Neural cell (in vitro differentiated cells): ENCODE results near the gene ACAD10. TPM values are rescaled to one million over a fixed set of nuclear protein-coding genes. Genes with fewer than 3 reads are reported as not detected.

Experiments used
- H2AFZ ChIP-seq: fragments of 200-600, 300-800 bp; sonication (generic), shearing (Covaris generic); 2 replicates; pipeline ENCODE4 v1.6.0; 2014; ENCODE audit warnings: low read depth, mild to moderate bottlenecking, antibody characterized with exemption, low read length, moderate library complexity
- H3F3A ChIP-seq: fragments of 200-600 bp; shearing (Covaris generic); 2 replicates; pipeline ENCODE4 v1.6.1; 2016; ENCODE audit warnings: mild to moderate bottlenecking, moderate library complexity, mixed read lengths, antibody characterized with exemption, low read length; ENCODE audit not compliant: insufficient read depth, poor library complexity, severe bottlenecking
- H3K27ac ChIP-seq: fragments of 200-600, 300-800 bp; sonication (generic), shearing (Covaris generic); 2 replicates; pipeline ENCODE4 v1.5.1; 2014; ENCODE audit warnings: mild to moderate bottlenecking, low read length, moderate library complexity
- H3K27me3 ChIP-seq: fragments of 300-800, 200-600 bp; sonication (generic), shearing (Covaris generic); 2 replicates; pipeline ENCODE4 v1.6.0; 2014; ENCODE audit warnings: mild to moderate bottlenecking, low read depth, low read length, moderate library complexity; ENCODE audit not compliant: insufficient read depth
- H3K36me3 ChIP-seq: fragments of 300-800, 200-600 bp; sonication (generic), shearing (Covaris generic); 2 replicates; pipeline ENCODE4 v1.5.1; 2014; ENCODE audit warnings: mild to moderate bottlenecking, antibody characterized with exemption, low read length, moderate library complexity; ENCODE audit not compliant: insufficient read depth
- H3K4me2 ChIP-seq: fragments of 300-800, 200-600 bp; sonication (generic), shearing (Covaris generic); 2 replicates; pipeline ENCODE4 v1.6.0; 2014; ENCODE audit warnings: mild to moderate bottlenecking, low read length
- H3K4me3 ChIP-seq: fragments of 300-800, 200-600 bp; sonication (generic), shearing (Covaris generic); 2 replicates; pipeline ENCODE4 v1.5.1; 2014; ENCODE audit warnings: mild to moderate bottlenecking, low read length, moderate library complexity
- H3K79me2 ChIP-seq: fragments of 200-600 bp; shearing (Covaris generic); replicated peaks from 2 replicates; pipeline ENCODE4 v1.6.0; 2014; ENCODE audit warnings: mild to moderate bottlenecking, low read length, moderate library complexity; ENCODE audit not compliant: insufficient read depth
- H3K9ac ChIP-seq: fragments of 300-800, 200-600 bp; sonication (generic), shearing (Covaris generic); 2 replicates; pipeline ENCODE4 v1.6.1; 2016; ENCODE audit warnings: mild to moderate bottlenecking, low read length, mixed read lengths
- H3K9me2 ChIP-seq: fragments of 200-600 bp; shearing (Covaris generic); 2 replicates; pipeline ENCODE4 v1.6.1; 2016; ENCODE audit warnings: mild to moderate bottlenecking, low read length, mixed read lengths; ENCODE audit not compliant: insufficient read depth
- H3K9me3 ChIP-seq: fragments of 200-600, 300-800 bp; sonication (generic), shearing (Covaris generic); 2 replicates; pipeline ENCODE4 v1.6.1; 2016; ENCODE audit warnings: mild to moderate bottlenecking, mixed run types, low read length, moderate library complexity, mixed read lengths
- H4K20me1 ChIP-seq: fragments of 200-600 bp; shearing (Covaris generic); 2 replicates; pipeline ENCODE4 v1.6.1; 2016; ENCODE audit warnings: mild to moderate bottlenecking, mixed run types; ENCODE audit not compliant: insufficient read depth
- EP300 ChIP-seq: fragments of 450-650 bp; conservative IDR thresholded peaks from 2 replicates; pipeline ENCODE4 v1.6.1; 2014; ENCODE audit warnings: antibody characterized with exemption, mild to moderate bottlenecking, moderate library complexity; ENCODE audit not compliant: poor library complexity, severe bottlenecking
- EZH2 ChIP-seq: fragments of 200-600, 300-800 bp; shearing (Covaris generic), sonication (generic); IDR thresholded peaks from 2 replicates; pipeline ENCODE4 v1.6.1; 2014; ENCODE audit warnings: antibody characterized with exemption, low read length, borderline replicate concordance, mild to moderate bottlenecking; ENCODE audit not compliant: insufficient read depth, poor library complexity, severe bottlenecking
- MXI1 ChIP-seq: fragments of 450-650 bp; conservative IDR thresholded peaks from 2 replicates; pipeline ENCODE4 v1.6.1; 2014; ENCODE audit warnings: antibody characterized with exemption, mild to moderate bottlenecking; ENCODE audit not compliant: poor library complexity, severe bottlenecking
- POLR2AphosphoS5 ChIP-seq: IDR thresholded peaks from 2 replicates; pipeline ENCODE4 v1.6.1; 2012
- RAD21 ChIP-seq: fragments of 450-650 bp; conservative IDR thresholded peaks from 2 replicates; pipeline ENCODE4 v1.6.1; 2014; ENCODE audit warnings: antibody characterized with exemption, mild to moderate bottlenecking, moderate library complexity
- SMC3 ChIP-seq: fragments of 450-650 bp; conservative IDR thresholded peaks from 2 replicates; pipeline ENCODE4 v1.6.1; 2014; ENCODE audit warnings: antibody characterized with exemption, mild to moderate bottlenecking, moderate library complexity; ENCODE audit not compliant: poor library complexity
- TAF1 ChIP-seq: IDR thresholded peaks from 2 replicates; pipeline ENCODE4 v1.6.1; 2012; ENCODE audit warnings: low read depth
- polyA plus RNA-seq: library from polyadenylated mRNA; depleted of rRNA; stranded (reverse); fragments of >200 nt; gene quantifications from 2 replicates; pipeline ENCODE4 v1.2.3, GENCODE V29; 2014
- TF ChIP-seq, protein P1 (sequence below): IDR thresholded peaks from 2 replicates; pipeline ENCODE4 v1.6.1; 2012; ENCODE audit warnings: borderline replicate concordance
- TF ChIP-seq, protein P2 (sequence below): fragments of 450-650 bp; IDR thresholded peaks from 2 replicates; pipeline ENCODE4 v1.5.1; 2014; ENCODE audit warnings: antibody characterized with exemption, mild to moderate bottlenecking, moderate library complexity; ENCODE audit not compliant: poor library complexity, severe bottlenecking

Gene ACAD10
- polyA plus RNA-seq, 1 donor from 2014 or later: 25.7 TPM

DNA sequence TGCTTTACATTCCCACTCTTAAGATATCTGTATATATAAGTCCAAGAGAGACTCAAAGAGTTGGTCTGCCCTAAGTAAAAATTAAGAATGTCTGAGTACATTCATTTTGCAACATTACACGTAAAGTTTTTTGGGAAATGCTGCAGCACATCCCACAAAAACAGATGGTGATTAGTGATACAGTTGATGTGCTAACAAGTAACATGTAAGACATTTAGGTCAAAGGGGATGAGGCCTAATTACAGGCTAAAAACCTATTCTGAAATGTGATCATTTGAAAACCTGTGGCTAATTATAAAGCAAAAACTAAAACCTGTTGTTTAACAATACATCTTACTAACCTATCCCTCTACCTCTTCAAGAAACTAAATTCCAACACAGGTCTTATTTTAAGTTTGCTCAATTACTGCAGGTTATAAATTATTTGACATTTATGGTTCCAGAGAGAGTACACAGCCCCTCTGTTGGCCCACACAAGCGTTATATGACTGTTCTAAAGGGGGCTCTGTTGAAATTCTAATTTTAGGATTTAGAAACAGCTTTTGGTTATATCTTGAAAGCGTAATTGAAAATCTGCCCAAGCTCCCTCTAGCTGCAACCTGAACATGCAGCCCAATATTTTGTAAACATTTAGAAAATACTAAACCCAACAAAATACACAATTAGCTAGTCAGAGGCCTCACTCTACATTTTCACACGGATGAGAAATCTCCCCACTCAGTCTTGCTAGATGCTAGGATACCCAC is 43.0 kb upstream of the ACAD10 start:
- peaks cover 4% of the 10 kb centered on the region for H3K36me3 ChIP-seq
- H3K27ac ChIP-seq: no peak overlapping the region
- no peaks in the 10 kb centered on the region for H3K27me3 ChIP-seq
- H3K9me3 ChIP-seq: no peaks in the 10 kb centered on the region
- H3K4me3 ChIP-seq: no peak overlapping the region
- H3K4me2 ChIP-seq: no peak overlapping the region
- TF ChIP-seq, protein P1, sequence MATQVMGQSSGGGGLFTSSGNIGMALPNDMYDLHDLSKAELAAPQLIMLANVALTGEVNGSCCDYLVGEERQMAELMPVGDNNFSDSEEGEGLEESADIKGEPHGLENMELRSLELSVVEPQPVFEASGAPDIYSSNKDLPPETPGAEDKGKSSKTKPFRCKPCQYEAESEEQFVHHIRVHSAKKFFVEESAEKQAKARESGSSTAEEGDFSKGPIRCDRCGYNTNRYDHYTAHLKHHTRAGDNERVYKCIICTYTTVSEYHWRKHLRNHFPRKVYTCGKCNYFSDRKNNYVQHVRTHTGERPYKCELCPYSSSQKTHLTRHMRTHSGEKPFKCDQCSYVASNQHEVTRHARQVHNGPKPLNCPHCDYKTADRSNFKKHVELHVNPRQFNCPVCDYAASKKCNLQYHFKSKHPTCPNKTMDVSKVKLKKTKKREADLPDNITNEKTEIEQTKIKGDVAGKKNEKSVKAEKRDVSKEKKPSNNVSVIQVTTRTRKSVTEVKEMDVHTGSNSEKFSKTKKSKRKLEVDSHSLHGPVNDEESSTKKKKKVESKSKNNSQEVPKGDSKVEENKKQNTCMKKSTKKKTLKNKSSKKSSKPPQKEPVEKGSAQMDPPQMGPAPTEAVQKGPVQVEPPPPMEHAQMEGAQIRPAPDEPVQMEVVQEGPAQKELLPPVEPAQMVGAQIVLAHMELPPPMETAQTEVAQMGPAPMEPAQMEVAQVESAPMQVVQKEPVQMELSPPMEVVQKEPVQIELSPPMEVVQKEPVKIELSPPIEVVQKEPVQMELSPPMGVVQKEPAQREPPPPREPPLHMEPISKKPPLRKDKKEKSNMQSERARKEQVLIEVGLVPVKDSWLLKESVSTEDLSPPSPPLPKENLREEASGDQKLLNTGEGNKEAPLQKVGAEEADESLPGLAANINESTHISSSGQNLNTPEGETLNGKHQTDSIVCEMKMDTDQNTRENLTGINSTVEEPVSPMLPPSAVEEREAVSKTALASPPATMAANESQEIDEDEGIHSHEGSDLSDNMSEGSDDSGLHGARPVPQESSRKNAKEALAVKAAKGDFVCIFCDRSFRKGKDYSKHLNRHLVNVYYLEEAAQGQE: no peak
- no peak for TF ChIP-seq POLR2AphosphoS5
- no peak for TF ChIP-seq EP300
- TF ChIP-seq EZH2: no peak
- no peak for TF ChIP-seq SMC3
- TF ChIP-seq MXI1: no peak
- no peak for TF ChIP-seq RAD21
- TF ChIP-seq, protein P2, sequence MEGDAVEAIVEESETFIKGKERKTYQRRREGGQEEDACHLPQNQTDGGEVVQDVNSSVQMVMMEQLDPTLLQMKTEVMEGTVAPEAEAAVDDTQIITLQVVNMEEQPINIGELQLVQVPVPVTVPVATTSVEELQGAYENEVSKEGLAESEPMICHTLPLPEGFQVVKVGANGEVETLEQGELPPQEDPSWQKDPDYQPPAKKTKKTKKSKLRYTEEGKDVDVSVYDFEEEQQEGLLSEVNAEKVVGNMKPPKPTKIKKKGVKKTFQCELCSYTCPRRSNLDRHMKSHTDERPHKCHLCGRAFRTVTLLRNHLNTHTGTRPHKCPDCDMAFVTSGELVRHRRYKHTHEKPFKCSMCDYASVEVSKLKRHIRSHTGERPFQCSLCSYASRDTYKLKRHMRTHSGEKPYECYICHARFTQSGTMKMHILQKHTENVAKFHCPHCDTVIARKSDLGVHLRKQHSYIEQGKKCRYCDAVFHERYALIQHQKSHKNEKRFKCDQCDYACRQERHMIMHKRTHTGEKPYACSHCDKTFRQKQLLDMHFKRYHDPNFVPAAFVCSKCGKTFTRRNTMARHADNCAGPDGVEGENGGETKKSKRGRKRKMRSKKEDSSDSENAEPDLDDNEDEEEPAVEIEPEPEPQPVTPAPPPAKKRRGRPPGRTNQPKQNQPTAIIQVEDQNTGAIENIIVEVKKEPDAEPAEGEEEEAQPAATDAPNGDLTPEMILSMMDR: no peak
- no peak for TF ChIP-seq TAF1
- H3K9me2 ChIP-seq: no peaks in the 10 kb centered on the region
- H3K79me2 ChIP-seq: no peaks in the 10 kb centered on the region
- no peaks in the 10 kb centered on the region for H4K20me1 ChIP-seq
- H3F3A ChIP-seq: no peaks in the 10 kb centered on the region
- H2AFZ ChIP-seq: no peak overlapping the region
- no peak overlapping the region for H3K9ac ChIP-seq

DNA sequence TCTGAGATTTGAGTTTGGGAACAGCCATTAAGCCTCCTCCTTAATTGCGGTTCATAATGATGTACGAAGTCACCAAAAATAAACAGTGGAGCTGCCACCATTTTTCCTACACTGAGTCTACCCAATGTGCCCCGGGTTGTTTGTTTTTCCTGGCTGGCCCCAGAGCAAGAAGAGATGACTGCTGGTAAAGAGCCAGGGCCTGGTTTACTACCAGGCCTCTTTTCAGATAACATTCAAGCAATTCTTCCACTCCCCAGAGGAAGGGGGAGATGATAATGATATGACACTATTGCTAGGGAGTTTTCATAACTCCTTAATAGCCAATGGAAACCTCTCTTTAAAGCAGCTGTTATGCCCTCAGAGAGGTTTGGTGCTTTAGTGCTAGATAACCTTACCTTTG is 42.4 kb upstream of the ACAD10 start:
- Histone ChIP-seq H3K36me3 (peaks cover 4% of the 10 kb centered on the region), H3K9me2 (no peaks in the 10 kb centered on the region), H3K4me2 (no peak overlapping the region), H2AFZ (no peak overlapping the region), H4K20me1 (no peaks in the 10 kb centered on the region), H3K4me3 (no peak overlapping the region), H3K27me3 (no peaks in the 10 kb centered on the region), H3K9me3 (no peaks in the 10 kb centered on the region), H3K27ac (no peak overlapping the region), H3F3A (no peaks in the 10 kb centered on the region), H3K79me2 (no peaks in the 10 kb centered on the region), H3K9ac (no peak overlapping the region)
- TF ChIP-seq, protein P2: no peak
- TF ChIP-seq, protein P1: no peak
